Heart left ventricle (tissue), 16 donors: ENCODE measurements around the gene NGB. TPM values are rescaled to one million over a fixed set of nuclear protein-coding genes. Genes with fewer than 3 reads are reported as not detected.

Source experiments
- ATAC-seq, 4 donors: fragments of 200-7000 bp; cut with Tn5 transposase; one replicate each; pipeline ENCODE4 v1.9.1; 2020 to 2022; ENCODE audit warnings: moderate library complexity in 4 of 4, mild to moderate bottlenecking in 3 of 4, moderate number of reproducible peaks in 1 of 4
- DNase-seq, 5 donors: peaks; one replicate each; pipeline ENCODE4 v3.0.0-alpha.2; 2020
- H3K27ac ChIP-seq, 12 donors: fragments of 200-600 bp; sonication (generic) in 4 of 12; one replicate each; pipeline versions ENCODE4 v1.5.0 to v1.8.0; 2016 to 2022; ENCODE audit warnings: mild to moderate bottlenecking in 2 of 12
- H3K27me3 ChIP-seq, 9 donors: fragments of 200-600 bp; sonication (generic) in 2 of 9; one replicate each; pipeline versions ENCODE4 v1.5.1 to v1.8.0; 2016 to 2022; ENCODE audit warnings: mild to moderate bottlenecking in 3 of 9
- H3K36me3 ChIP-seq, 9 donors: fragments of 200-600 bp; sonication (generic) in 2 of 9; one replicate each; pipeline versions ENCODE4 v1.5.0 to v1.8.0; 2018 to 2022; ENCODE audit warnings: mild to moderate bottlenecking in 2 of 9
- H3K4me1 ChIP-seq, 12 donors: fragments of 200-600 bp; sonication (generic) in 4 of 12; one replicate each; pipeline versions ENCODE4 v1.5.0 to v1.8.0; 2016 to 2022; ENCODE audit warnings: mild to moderate bottlenecking in 3 of 12
- H3K4me3 ChIP-seq, 12 donors: fragments of 200-600 bp; sonication (generic) in 4 of 12; one replicate each; pipeline versions ENCODE4 v1.5.0 to v1.8.0; 2017 to 2022; ENCODE audit warnings: mild to moderate bottlenecking in 9 of 12, moderate library complexity in 4 of 12
- H3K9me3 ChIP-seq, 12 donors: fragments of 200-600 bp; sonication (generic) in 4 of 12; one replicate each; pipeline versions ENCODE4 v1.5.0 to v1.8.0; 2016 to 2022; ENCODE audit warnings: mild to moderate bottlenecking in 1 of 12
- CTCF ChIP-seq, 12 donors: fragments of 200-600 bp; sonication (generic) in 4 of 12; IDR thresholded peaks; one replicate each; pipeline versions ENCODE4 v1.5.0 to v1.8.0; 2018 to 2022; ENCODE audit warnings: antibody characterized with exemption in 12 of 12, mild to moderate bottlenecking in 5 of 12
- POLR2A ChIP-seq, 2 donors: fragments of 450-650 bp; IDR thresholded peaks; one replicate each; pipeline ENCODE4 v1.6.1; 2017; ENCODE audit warnings: antibody characterized with exemption in 2 of 2, mild to moderate bottlenecking in 2 of 2, moderate library complexity in 2 of 2
- WGBS, 4 donors: extraction: QIAGEN DNeasy Blood & Tissue Kit in 2 of 4; methylation state at CpG; one replicate each; pipeline versions ENCODE4 v1.1.5 to v1.1.7; 2013 to 2018; 5-methylcytosine and 5-hydroxymethylcytosine counted together
- intact Hi-C, 10 donors: fragments of 100-400 bp; cut with DNase I; formaldehyde crosslinking; loops; one replicate each; pipeline versions ENCODE4 v1.11.1 to v1.14.2; 2022
- polyA plus RNA-seq, 2 donors: library from polyadenylated mRNA; stranded (reverse); fragments of 200-250 nt; gene quantifications; one replicate each; pipeline ENCODE4 v1.2.3, GENCODE V29; 2013
- total RNA-seq, 9 donors: library from RNA; depleted of rRNA in 2 of 9; stranded (reverse); fragments of >200 nt in 2 of 9; fragmentation: NEBNext Ultra II Directional in 3 of 9; extraction: Animal tissue kit (Norgen Biotek cat#: 25700) in 3 of 9; gene quantifications; one replicate each; pipeline versions ENCODE4 v1.1.0 to v1.2.4, GENCODE V29; 2016 to 2023
- donor health status: ischemic (EF 13 %, LVEDD 7.1; RV severe dilation, severe dysfunction).
- donor health status: healthy with polysubstance abuse.
- donor health status: DM: no; HTN: yes; CAD: no.
- donor health status: DM: no; HTN: no; CAD: no.
- donor health status: ischemic (EF 25% LVEDD 6.9; RV normal size, moderate dysfunction).
- donor health status: ischemic (EF 25% LVEDD 5.7; RV mildly dilated, moderate dysfunction).
- donor health status: healthy.
- donor health status: DM: yes; HTN: yes; CAD: no.
- donor health status: ischemic (EF 35%, LVEDD 5.7; RV mildly dilated, moderate dysfunction).
- donor health status: nonischemic (EF 11% LVEDD 7.7; RV severe dilation, severe dysfunction).
- donor health status: DM: yes; HTN: yes; CAD: no.
- donor health status: PGD.
- donor health status: ischemic (EF 29% LVEDD 5.4; RV normal size, mild dysfunction).
- donor health status: nonischemic (EF 23%, LVEDD 6.1; RV moderate dilation, normal function).

Gene NGB
- total and polyA plus RNA-seq, 11 donors = not detected

- ATAC-seq (no peak), DNase-seq (no peak)
- no peaks in the 10 kb centered on the region for H3K36me3 ChIP-seq
- H3K4me3 ChIP-seq = no peak overlapping the region
- H3K27me3 ChIP-seq = peaks cover 0 to 29% (median 0%) of the 10 kb centered on the region in 9 donors
- TF ChIP-seq POLR2A (IDR thresholded peaks at IDR 0.05) (no peak), CTCF (IDR thresholded peaks at IDR 0.05) (no peak)
- 88 to 93% (median 90%) methylated on average over 6 to 8 of the region's 8 CpGs for WGBS, 4 donors
- H3K4me1 ChIP-seq = no peaks in the 10 kb centered on the region
- intact Hi-C loops = no loop called here
- no peaks in the 10 kb centered on the region for H3K9me3 ChIP-seq
- no peak overlapping the region for H3K27ac ChIP-seq
Observed at GRCh38 chr14:77256694-77257093, 14.3 kb downstream of the NGB start.

DNA sequence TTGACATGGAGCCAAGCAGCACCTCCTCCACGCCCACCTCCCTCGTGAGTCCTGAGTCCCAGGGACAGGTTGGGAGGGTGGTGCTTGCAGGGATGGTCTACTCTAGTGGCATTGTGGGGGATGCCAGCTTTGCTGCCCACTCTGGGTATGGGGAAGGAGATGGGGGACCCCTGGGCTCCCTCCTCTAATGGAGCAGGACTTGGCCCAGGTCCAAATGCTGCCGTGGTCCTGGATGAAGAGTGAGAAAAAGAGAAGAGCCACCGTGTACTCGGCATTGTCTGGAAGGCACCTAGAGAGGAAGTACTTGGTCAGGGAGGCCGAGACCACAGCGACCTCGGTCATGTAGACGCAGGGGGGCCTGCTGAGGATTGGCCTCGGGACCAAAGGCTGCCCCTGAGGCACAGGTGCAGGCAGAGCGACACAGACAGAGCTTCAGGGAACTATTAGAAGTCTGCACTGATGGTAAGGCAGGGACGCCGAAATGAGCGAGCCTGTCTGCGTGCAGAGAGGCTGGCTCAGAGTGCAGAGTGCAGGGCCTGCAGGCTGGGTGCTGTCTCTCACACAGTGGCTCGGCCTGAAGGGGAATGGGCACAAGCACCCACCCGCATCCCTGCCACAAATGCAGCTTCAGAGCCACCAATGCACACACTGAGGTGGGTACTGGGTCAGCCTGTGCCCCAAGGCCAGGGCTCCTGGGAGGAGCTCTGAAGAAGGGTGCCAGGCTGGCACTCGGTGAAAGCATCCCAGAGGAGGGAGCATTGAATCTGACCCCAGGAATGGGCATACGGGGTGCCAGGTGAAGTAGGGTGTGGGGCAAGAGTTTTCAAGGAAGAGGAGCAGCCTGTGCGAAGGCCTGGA is 17.4 kb downstream of the NGB start:
- DNase-seq (no peak), ATAC-seq (no peak)
- WGBS, 4 donors = 70 to 77% (median 75%) methylated on average over 18 to 20 of the region's 20 CpGs
- Histone ChIP-seq H3K27ac (no peak overlapping the region), H3K36me3 (no peaks in the 10 kb centered on the region), H3K27me3 (peaks cover 0 to 20% (median 0%) of the 10 kb centered on the region in 9 donors), H3K4me1 (no peaks in the 10 kb centered on the region), H3K4me3 (no peak overlapping the region), H3K9me3 (no peaks in the 10 kb centered on the region)
- TF ChIP-seq POLR2A (IDR thresholded peaks at IDR 0.05) (no peak), CTCF (IDR thresholded peaks at IDR 0.05) (no peak)
- intact Hi-C loops = no loop called here

GRCh38 chr14:77251870-77252269 is 19.1 kb downstream of the NGB start:
- no peak for DNase-seq
- 90 to 92% (median 91%) methylated on average over 10 to 11 of the region's 11 CpGs for WGBS, 4 donors
- intact Hi-C loops = no loop called here
- TF ChIP-seq POLR2A (IDR thresholded peaks at IDR 0.05) = no peak
- TF ChIP-seq CTCF (IDR thresholded peaks at IDR 0.05) = no peak
- no peaks in the 10 kb centered on the region for H3K9me3 ChIP-seq
- no peak overlapping the region for H3K4me3 ChIP-seq
- peaks cover 0 to 7% (median 0%) of the 10 kb centered on the region in 9 donors for H3K27me3 ChIP-seq
- no peak overlapping the region for H3K27ac ChIP-seq
- H3K4me1 ChIP-seq = no peaks in the 10 kb centered on the region
- no peak for ATAC-seq
- no peaks in the 10 kb centered on the region for H3K36me3 ChIP-seq

GRCh38 chr14:77250927-77251326 is 20.1 kb downstream of the NGB start:
- H3K27me3 ChIP-seq = peaks cover 0 to 4% (median 0%) of the 10 kb centered on the region in 9 donors
- H3K4me3 ChIP-seq = no peak overlapping the region
- no peak for TF ChIP-seq POLR2A (IDR thresholded peaks at IDR 0.05)
- TF ChIP-seq CTCF (IDR thresholded peaks at IDR 0.05) = no peak
- intact Hi-C loops = no loop called here
- 85 to 94% (median 89%) methylated on average over 6 of the region's 6 CpGs for WGBS, 4 donors
- ATAC-seq (no peak), DNase-seq (no peak)
- H3K27ac ChIP-seq = no peak overlapping the region
- H3K36me3 ChIP-seq = no peaks in the 10 kb centered on the region
- no peaks in the 10 kb centered on the region for H3K4me1 ChIP-seq
- no peaks in the 10 kb centered on the region for H3K9me3 ChIP-seq
